ENCODE measurements around the gene ATP13A1.
A peak's percentile ranks its signal among the peaks of the same experiment; 100 is the strongest.
"Not testable (repeated sequence)": the region's sequence is repeated elsewhere in the genome, so short reads cannot be mapped to it uniquely, and the experiment has no call there.

Gene ATP13A1

GRCh38 chr19:19618219-19619051 is 45.0 kb downstream of the ATP13A1 start, which contains the start of gene PBX4:
Gene PBX4 (minus strand): TSS chr19:19618687. CDS start chr19:19618629, 58 bp downstream.
- DNase-seq: peak; percentile 99

GRCh38 chr19:19615086-19615485 is 48.4 kb downstream of the ATP13A1 start:
- DNase-seq: peak; percentile 55 to 70

- no peak for DNase-seq
Observed at GRCh38 chr19:19613506-19613905, 50.0 kb downstream of the ATP13A1 start.

- no peak for DNase-seq
Observed at GRCh38 chr19:19610376-19611202, 52.9 kb downstream of the ATP13A1 start.

GRCh38 chr19:19606686-19607085 is 56.8 kb downstream of the ATP13A1 start:
- not testable (repeated sequence) for DNase-seq

GRCh38 chr19:19606021-19606420 is 57.5 kb downstream of the ATP13A1 start:
- DNase-seq: peak; percentile 38 to 79

- DNase-seq: no peak
Observed at GRCh38 chr19:19602713-19603324, 60.7 kb downstream of the ATP13A1 start.

GRCh38 chr19:19602136-19602712 is 61.3 kb downstream of the ATP13A1 start:
- DNase-seq: peak; percentile 24 to 72

- peak in 1 of 2 donors; percentile 48 for DNase-seq
Observed at GRCh38 chr19:19600793-19601330, 62.6 kb downstream of the ATP13A1 start.

GRCh38 chr19:19598728-19599451 is 64.6 kb downstream of the ATP13A1 start:
- peak; percentile 74 to 78 for DNase-seq

- DNase-seq: peak; percentile 77 to 92
Observed at GRCh38 chr19:19597809-19598306, 65.6 kb downstream of the ATP13A1 start.
